Right atrium auricular region (tissue), 2 donors: ENCODE measurements around the gene CCER1. TPM values are rescaled to one million over a fixed set of nuclear protein-coding genes. Genes with fewer than 3 reads are reported as not detected.

Experiments
- DNase-seq: peaks from one replicate; pipeline ENCODE4 v3.0.0-alpha.2; 2019; ENCODE audit warnings: low spot score
- H3K27ac ChIP-seq, 2 donors: fragments of 200-600 bp; sonication (generic); 1 replicate in 1 of 2; 2 replicates in 1 of 2; pipeline ENCODE4 v1.5.1; 2016 to 2019
- H3K27me3 ChIP-seq, 2 donors: fragments of 200-600 bp; sonication (generic); one replicate each; pipeline versions ENCODE4 v1.5.1 to v1.6.0; 2017 to 2019
- H3K36me3 ChIP-seq: fragments of 200-600 bp; sonication (generic); one replicate; pipeline ENCODE4 v1.5.1; 2016
- H3K4me1 ChIP-seq, 2 donors: fragments of 200-600 bp; sonication (generic); one replicate each; pipeline versions ENCODE4 v1.5.1 to v1.6.0; 2017 to 2019
- H3K4me3 ChIP-seq, 2 donors: fragments of 200-600 bp; sonication (generic); 1 replicate in 1 of 2; 2 replicates in 1 of 2; pipeline ENCODE4 v1.5.1; 2017 to 2019; ENCODE audit warnings: mild to moderate bottlenecking in 1 of 2, moderate library complexity in 1 of 2
- H3K9me3 ChIP-seq, 2 donors: fragments of 200-600 bp; sonication (generic); one replicate each; pipeline ENCODE4 v1.5.1; 2019
- total RNA-seq, 2 donors: library from RNA; depleted of rRNA; stranded (reverse); fragments of >200 nt; gene quantifications; one replicate each; pipeline ENCODE4 v1.1.0, GENCODE V29; 2016
- TF ChIP-seq, protein P1 (sequence below), 2 donors: fragments of 200-600 bp; sonication (generic); IDR thresholded peaks; one replicate each; pipeline ENCODE4 v1.5.1; 2019; ENCODE audit warnings: antibody characterized with exemption in 2 of 2

The CCER1 gene
- total RNA-seq, 2 donors from 2014 or later = not detected

DNA sequence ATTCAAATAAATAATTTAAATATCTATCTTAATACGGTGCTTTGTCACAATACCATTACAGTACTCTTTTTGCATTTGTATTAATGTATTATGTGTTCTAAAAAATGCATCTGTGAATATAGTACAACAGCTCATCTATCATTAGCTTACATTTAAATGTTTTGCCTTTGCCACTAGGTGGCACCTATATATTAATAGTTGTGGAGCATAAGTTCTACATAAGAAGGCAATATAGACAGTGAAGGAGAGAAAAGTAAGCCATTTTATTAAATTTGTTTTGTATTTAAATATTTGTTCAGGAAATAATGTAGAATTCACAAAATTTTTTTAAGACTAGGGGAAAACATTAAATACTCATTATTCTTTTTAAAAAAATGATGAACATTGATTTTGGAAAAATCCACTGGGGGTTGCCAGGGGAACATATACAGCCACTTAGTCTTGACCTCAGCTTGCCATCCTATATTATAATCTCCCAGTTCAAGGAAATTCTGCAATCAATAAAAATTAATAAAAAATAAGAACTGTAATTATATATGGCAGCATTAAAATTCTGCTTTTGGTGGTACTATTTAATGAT, 9.8 kb downstream of the CCER1 start:
- no peak for DNase-seq
- TF ChIP-seq, protein P1, sequence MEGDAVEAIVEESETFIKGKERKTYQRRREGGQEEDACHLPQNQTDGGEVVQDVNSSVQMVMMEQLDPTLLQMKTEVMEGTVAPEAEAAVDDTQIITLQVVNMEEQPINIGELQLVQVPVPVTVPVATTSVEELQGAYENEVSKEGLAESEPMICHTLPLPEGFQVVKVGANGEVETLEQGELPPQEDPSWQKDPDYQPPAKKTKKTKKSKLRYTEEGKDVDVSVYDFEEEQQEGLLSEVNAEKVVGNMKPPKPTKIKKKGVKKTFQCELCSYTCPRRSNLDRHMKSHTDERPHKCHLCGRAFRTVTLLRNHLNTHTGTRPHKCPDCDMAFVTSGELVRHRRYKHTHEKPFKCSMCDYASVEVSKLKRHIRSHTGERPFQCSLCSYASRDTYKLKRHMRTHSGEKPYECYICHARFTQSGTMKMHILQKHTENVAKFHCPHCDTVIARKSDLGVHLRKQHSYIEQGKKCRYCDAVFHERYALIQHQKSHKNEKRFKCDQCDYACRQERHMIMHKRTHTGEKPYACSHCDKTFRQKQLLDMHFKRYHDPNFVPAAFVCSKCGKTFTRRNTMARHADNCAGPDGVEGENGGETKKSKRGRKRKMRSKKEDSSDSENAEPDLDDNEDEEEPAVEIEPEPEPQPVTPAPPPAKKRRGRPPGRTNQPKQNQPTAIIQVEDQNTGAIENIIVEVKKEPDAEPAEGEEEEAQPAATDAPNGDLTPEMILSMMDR (IDR thresholded peaks at IDR 0.05) = peak; percentile 24 to 55

DNA sequence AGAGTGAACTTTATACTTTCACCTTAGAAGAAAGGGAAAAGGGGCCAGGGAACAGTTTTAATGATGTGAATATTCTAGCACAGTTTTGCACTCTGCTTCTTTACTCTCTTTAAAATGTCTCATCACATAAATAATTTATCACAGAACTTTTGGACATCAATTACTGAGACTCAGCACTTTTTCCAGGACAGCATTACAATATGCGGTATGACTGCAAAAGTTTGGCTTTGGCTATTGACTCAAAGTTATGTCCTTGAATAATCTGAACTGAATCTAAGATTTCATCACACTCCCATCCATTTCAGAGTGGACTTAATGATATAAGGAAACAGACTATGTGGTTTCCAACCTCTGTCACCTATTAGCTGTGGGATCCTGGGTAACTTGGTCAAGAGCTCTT, 11.7 kb downstream of the CCER1 start:
- Histone ChIP-seq H3K27ac (no peak overlapping the region), H3K4me3 (no peak overlapping the region), H3K4me1 (no peaks in the 10 kb centered on the region), H3K36me3 (no peaks in the 10 kb centered on the region), H3K27me3 (no peaks in the 10 kb centered on the region), H3K9me3 (no peaks in the 10 kb centered on the region)
- DNase-seq = no peak
- TF ChIP-seq, protein P1 (IDR thresholded peaks at IDR 0.05) = no peak

More for the DNA sequence above, 9.8 kb downstream of the CCER1 start:
- no peaks in the 10 kb centered on the region for H3K36me3 ChIP-seq
- no peak overlapping the region for H3K4me3 ChIP-seq
- no peak overlapping the region for H3K27ac ChIP-seq
- H3K4me1 ChIP-seq = no peaks in the 10 kb centered on the region
- no peaks in the 10 kb centered on the region for H3K27me3 ChIP-seq
- no peaks in the 10 kb centered on the region for H3K9me3 ChIP-seq

DNA sequence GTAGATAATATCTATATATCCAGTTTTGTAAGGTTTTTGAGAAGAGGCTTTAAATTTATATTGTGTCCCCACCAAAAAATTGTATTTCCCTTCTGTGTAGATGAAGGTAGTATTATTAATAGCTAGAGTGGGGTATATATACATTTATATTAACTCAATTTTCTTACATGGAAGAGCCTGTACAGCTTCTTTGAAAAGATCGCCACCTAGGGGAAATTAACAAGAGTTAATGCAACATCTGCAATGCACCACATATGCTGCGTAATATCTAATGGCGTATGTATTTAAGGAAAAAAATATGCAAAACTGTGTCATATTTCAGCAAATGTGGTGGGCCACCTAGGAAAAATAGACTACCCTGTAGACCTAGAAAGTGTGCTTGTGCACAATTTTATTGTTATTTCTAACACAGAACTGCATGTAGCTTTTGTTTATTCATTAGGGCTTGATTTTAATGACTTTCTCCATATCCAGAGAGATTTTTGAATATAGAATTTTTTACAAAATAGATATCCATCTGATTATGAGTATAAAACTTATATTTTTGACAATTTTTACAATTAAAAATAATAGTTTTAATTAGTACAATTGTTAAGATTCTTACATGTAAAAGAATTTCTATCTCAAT, 14.0 kb downstream of the CCER1 start:
- Histone ChIP-seq H3K27ac (no peak overlapping the region), H3K36me3 (no peaks in the 10 kb centered on the region), H3K9me3 (no peaks in the 10 kb centered on the region), H3K4me3 (no peak overlapping the region), H3K27me3 (no peaks in the 10 kb centered on the region), H3K4me1 (no peaks in the 10 kb centered on the region)
- DNase-seq = no peak
- TF ChIP-seq, protein P1 (IDR thresholded peaks at IDR 0.05) = peak; percentile 20 to 65

DNA sequence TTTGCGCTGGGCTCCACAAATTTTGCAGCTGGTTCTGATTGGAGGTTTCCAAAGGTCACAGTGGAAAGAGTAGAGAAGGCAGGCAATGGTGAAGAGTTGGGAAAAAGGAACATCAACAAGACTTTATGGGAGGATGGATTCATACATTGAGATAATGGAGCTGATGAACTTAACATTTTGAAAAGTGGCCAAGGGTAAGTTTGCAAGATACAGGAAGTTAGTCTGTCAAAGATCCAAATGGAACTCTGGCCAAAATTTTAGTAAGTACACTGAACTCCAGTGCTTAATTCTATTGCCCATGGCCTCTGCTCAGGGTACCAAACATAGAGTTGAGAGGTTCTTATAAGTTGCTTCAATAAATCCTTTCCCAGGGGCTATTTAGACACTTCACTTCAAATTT, 15.6 kb downstream of the CCER1 start:
- H3K9me3 ChIP-seq = no peaks in the 10 kb centered on the region
- DNase-seq = no peak
- H3K36me3 ChIP-seq = no peaks in the 10 kb centered on the region
- no peak overlapping the region for H3K27ac ChIP-seq
- H3K27me3 ChIP-seq = no peaks in the 10 kb centered on the region
- no peak overlapping the region for H3K4me3 ChIP-seq
- TF ChIP-seq, protein P1 (IDR thresholded peaks at IDR 0.05) = no peak
- no peaks in the 10 kb centered on the region for H3K4me1 ChIP-seq

DNA sequence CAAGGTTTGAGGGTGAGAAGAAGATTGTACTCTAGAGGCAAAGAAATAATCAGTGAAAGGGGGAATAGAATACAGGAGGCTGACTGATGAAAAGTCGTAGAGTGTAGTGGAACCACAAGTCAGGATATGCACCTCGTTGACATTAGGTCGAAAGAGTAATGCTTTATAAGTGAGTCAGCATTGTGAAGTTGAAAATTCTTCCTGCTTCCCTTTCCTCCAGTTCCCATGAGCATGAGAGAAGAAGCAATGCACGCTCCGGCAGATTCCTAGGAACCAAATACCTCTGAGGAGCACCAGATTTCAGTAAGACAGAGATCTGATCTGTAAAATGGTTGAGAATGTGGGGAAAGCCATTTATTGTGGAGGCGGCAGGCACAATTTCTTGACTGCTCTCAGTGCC, 16.5 kb downstream of the CCER1 start:
- TF ChIP-seq, protein P1 (IDR thresholded peaks at IDR 0.05) = no peak
- Histone ChIP-seq H3K36me3 (no peaks in the 10 kb centered on the region), H3K4me3 (no peak overlapping the region), H3K27ac (no peak overlapping the region), H3K4me1 (no peaks in the 10 kb centered on the region), H3K9me3 (no peaks in the 10 kb centered on the region), H3K27me3 (no peaks in the 10 kb centered on the region)
- no peak for DNase-seq

DNA sequence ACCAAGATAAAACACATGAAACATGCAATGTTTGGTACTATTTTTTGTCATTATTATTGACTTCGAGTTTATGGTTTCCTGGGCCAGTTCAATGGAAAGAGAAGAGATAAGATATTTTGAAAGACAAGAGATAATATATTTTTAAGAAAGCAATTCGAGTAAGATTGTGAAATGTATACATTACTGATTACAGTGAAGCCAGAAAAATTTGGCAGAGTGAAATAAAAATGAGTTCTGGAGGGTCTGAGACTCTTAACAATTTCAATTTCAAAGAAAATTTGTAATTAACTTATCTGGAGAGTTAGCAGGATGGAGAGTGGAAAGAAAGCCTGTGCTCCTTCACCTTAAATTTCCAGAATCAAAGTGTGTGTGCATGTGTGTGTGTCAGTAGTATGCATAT, 17.3 kb downstream of the CCER1 start:
- H3K4me3 ChIP-seq = no peak overlapping the region
- no peaks in the 10 kb centered on the region for H3K36me3 ChIP-seq
- TF ChIP-seq, protein P1 (IDR thresholded peaks at IDR 0.05) = no peak
- no peak for DNase-seq
- H3K4me1 ChIP-seq = no peaks in the 10 kb centered on the region
- H3K27ac ChIP-seq = no peak overlapping the region
- no peaks in the 10 kb centered on the region for H3K27me3 ChIP-seq
- H3K9me3 ChIP-seq = no peaks in the 10 kb centered on the region
